WTC11 (cell line): Measurements from ENCODE around the gene SUCLG1. TPM values are rescaled to one million over a fixed set of nuclear protein-coding genes. Genes with fewer than 3 reads are reported as not detected.

Source experiments
- ATAC-seq: fragments of 200-7000 bp; cut with Tn5 transposase; 2 replicates; pipeline ENCODE4 v1.10.0; 2021; ENCODE audit warnings: mild to moderate bottlenecking, moderate library complexity
- CTCF ChIA-PET: fragments of 300-600 bp; sonication (Branson Sonifier 250); formaldehyde crosslinking; loops from one replicate; lab custom pipeline; 2021; ENCODE audit warnings: antibody characterized with exemption; lab: Charles Lee
- POLR2A ChIA-PET: fragments of 350-600 bp; sonication (Branson Sonifier 250); formaldehyde crosslinking; loops from one replicate; lab custom pipeline; 2021; ENCODE audit warnings: antibody characterized with exemption; lab: Charles Lee
- DNase-seq: peaks from one replicate; pipeline ENCODE4 v3.0.0; 2021; ENCODE audit warnings: low spot score
- H3K27ac Mint-ChIP-seq: 2 replicates; pipeline ENCODE4 v1.8.0; 2021; ENCODE audit warnings: mixed read lengths
- H3K27me3 Mint-ChIP-seq: 2 replicates; pipeline ENCODE4 v1.8.0; 2021; ENCODE audit warnings: low read depth, mild to moderate bottlenecking, moderate library complexity, mixed read lengths
- H3K36me3 Mint-ChIP-seq: 2 replicates; pipeline ENCODE4 v1.8.0; 2021; ENCODE audit warnings: mixed read lengths
- H3K4me1 Mint-ChIP-seq: 2 replicates; pipeline ENCODE4 v1.8.0; 2022; ENCODE audit warnings: mixed read lengths
- H3K4me3 Mint-ChIP-seq: 2 replicates; pipeline ENCODE4 v1.8.0; 2021; ENCODE audit warnings: mild to moderate bottlenecking, moderate library complexity, mixed read lengths
- H3K9me3 Mint-ChIP-seq: 2 replicates; pipeline ENCODE4 v1.8.0; 2021; ENCODE audit warnings: mixed read lengths
- ATF1 ChIP-seq: sonication (generic); formaldehyde crosslinking; IDR thresholded peaks from 2 replicates; pipeline ENCODE4 v1.8.1; 2023; ENCODE audit warnings: mild to moderate bottlenecking, moderate library complexity, missing genetic modification reagents
- EMX1 ChIP-seq: fragments of 250-450 bp; sonication (Bioruptor Pico); IDR thresholded peaks from 2 replicates; pipeline ENCODE4 v1.8.0; 2021; ENCODE audit warnings: mild to moderate bottlenecking
- GTF2I ChIP-seq: fragments of 250-450 bp; sonication (Bioruptor Pico); conservative IDR thresholded peaks from 2 replicates; pipeline ENCODE4 v1.4.0; 2021; ENCODE audit warnings: mild to moderate bottlenecking
- SMAD3 ChIP-seq: sonication (generic); formaldehyde crosslinking; IDR thresholded peaks from 2 replicates; pipeline ENCODE4 v1.8.0; 2022; ENCODE audit warnings: missing genetic modification reagents, mild to moderate bottlenecking, borderline replicate concordance
- TCF7 ChIP-seq: sonication (generic); formaldehyde crosslinking; IDR thresholded peaks from 2 replicates; pipeline ENCODE4 v1.8.0; 2022; ENCODE audit warnings: mild to moderate bottlenecking, low read depth, missing genetic modification reagents, moderate library complexity
- ZNF232 ChIP-seq: sonication (generic); formaldehyde crosslinking; IDR thresholded peaks from 2 replicates; pipeline ENCODE4 v1.8.0; 2022; ENCODE audit warnings: mild to moderate bottlenecking, missing genetic modification reagents
- total RNA-seq: library from RNA; stranded (reverse); gene quantifications from 3 replicates; pipeline ENCODE4 v1.2.3, GENCODE V29; 2021
- TF ChIP-seq, protein P1 (sequence below): sonication (generic); formaldehyde crosslinking; conservative IDR thresholded peaks from 2 replicates; pipeline ENCODE4 v1.8.1; 2023; ENCODE audit warnings: mild to moderate bottlenecking, low read depth, missing genetic modification reagents, moderate library complexity
- TF ChIP-seq, protein P2 (sequence below): sonication (generic); formaldehyde crosslinking; IDR thresholded peaks from 2 replicates; pipeline ENCODE4 v1.8.1; 2022; ENCODE audit warnings: low read depth, mild to moderate bottlenecking, moderate library complexity, missing genetic modification reagents, borderline replicate concordance
- TF ChIP-seq, protein P3 (sequence below): fragments of 250-450 bp; sonication (Bioruptor Pico); IDR thresholded peaks from 2 replicates; pipeline ENCODE4 v1.9.0; 2021; ENCODE audit warnings: moderate library complexity, mild to moderate bottlenecking, inconsistent platforms, borderline replicate concordance
- TF ChIP-seq, protein P4 (sequence below): sonication (generic); formaldehyde crosslinking; IDR thresholded peaks from 2 replicates; pipeline ENCODE4 v1.8.0; 2023; ENCODE audit warnings: mild to moderate bottlenecking, missing genetic modification reagents
- TF ChIP-seq, protein P5 (sequence below): sonication (generic); formaldehyde crosslinking; conservative IDR thresholded peaks from 2 replicates; pipeline ENCODE4 v1.8.1; 2022; ENCODE audit warnings: mild to moderate bottlenecking, missing genetic modification reagents
- TF ChIP-seq, protein P6 (sequence below): fragments of 250-450 bp; sonication (Bioruptor Pico); IDR thresholded peaks from 2 replicates; pipeline ENCODE4 v1.9.0; 2021; ENCODE audit warnings: mild to moderate bottlenecking, borderline replicate concordance
- TF ChIP-seq, protein P7 (sequence below): fragments of 250-450 bp; sonication (Bioruptor Pico); IDR thresholded peaks from 2 replicates; pipeline ENCODE4 v1.8.0; 2021; ENCODE audit warnings: mild to moderate bottlenecking
- TF ChIP-seq, protein P8 (sequence below): sonication (generic); formaldehyde crosslinking; IDR thresholded peaks from 2 replicates; pipeline ENCODE4 v1.8.1; 2023; ENCODE audit warnings: mild to moderate bottlenecking, missing genetic modification reagents, borderline replicate concordance

SUCLG1 gene
- total RNA-seq, 1 experiment from 2014 or later, result 52.4 TPM

DNA sequence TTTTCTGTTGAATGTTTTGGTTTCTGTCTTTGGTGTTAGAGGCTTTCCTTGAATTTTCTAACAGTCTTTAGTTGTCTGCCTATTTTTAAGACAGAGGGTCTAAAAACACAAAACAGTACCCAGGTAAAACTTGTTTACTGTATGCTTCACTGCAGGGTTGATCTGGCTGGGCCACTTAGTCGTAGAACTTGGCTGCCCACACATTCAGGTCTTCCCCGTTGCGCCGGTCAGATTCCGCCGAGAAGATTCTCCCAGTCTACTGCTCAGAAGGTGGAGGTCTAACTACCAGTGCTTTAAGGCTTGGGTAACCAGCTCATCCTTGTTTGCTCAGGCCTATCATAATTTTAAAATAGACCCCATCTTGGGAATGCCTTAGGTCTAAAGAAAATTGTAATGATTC lies 32.7 kb upstream of the SUCLG1 start:
- ChIA-PET CTCF (no interaction called here), POLR2A (no interaction called here)
- H3K9me3 Mint-ChIP-seq, result peaks cover 4% of the 10 kb centered on the region; the same call in 1 of the 2 replicates
- H3K27ac Mint-ChIP-seq, result no peak overlapping the region
- DNase-seq (no peak), ATAC-seq (no peak)
- H3K36me3 Mint-ChIP-seq, result no peaks in the 10 kb centered on the region
- no peak for TF ChIP-seq ATF1
- TF ChIP-seq, protein P1, sequence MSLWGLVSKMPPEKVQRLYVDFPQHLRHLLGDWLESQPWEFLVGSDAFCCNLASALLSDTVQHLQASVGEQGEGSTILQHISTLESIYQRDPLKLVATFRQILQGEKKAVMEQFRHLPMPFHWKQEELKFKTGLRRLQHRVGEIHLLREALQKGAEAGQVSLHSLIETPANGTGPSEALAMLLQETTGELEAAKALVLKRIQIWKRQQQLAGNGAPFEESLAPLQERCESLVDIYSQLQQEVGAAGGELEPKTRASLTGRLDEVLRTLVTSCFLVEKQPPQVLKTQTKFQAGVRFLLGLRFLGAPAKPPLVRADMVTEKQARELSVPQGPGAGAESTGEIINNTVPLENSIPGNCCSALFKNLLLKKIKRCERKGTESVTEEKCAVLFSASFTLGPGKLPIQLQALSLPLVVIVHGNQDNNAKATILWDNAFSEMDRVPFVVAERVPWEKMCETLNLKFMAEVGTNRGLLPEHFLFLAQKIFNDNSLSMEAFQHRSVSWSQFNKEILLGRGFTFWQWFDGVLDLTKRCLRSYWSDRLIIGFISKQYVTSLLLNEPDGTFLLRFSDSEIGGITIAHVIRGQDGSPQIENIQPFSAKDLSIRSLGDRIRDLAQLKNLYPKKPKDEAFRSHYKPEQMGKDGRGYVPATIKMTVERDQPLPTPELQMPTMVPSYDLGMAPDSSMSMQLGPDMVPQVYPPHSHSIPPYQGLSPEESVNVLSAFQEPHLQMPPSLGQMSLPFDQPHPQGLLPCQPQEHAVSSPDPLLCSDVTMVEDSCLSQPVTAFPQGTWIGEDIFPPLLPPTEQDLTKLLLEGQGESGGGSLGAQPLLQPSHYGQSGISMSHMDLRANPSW, result no peak
- TF ChIP-seq GTF2I (CRISPR knock-in tag), result no peak
- TF ChIP-seq EMX1 (CRISPR knock-in tag), result no peak
- TF ChIP-seq, protein P2, sequence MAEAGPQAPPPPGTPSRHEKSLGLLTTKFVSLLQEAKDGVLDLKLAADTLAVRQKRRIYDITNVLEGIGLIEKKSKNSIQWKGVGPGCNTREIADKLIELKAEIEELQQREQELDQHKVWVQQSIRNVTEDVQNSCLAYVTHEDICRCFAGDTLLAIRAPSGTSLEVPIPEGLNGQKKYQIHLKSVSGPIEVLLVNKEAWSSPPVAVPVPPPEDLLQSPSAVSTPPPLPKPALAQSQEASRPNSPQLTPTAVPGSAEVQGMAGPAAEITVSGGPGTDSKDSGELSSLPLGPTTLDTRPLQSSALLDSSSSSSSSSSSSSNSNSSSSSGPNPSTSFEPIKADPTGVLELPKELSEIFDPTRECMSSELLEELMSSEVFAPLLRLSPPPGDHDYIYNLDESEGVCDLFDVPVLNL, result no peak
- TF ChIP-seq SMAD3 (CRISPR knock-in tag), result no peak
- TF ChIP-seq, protein P3, sequence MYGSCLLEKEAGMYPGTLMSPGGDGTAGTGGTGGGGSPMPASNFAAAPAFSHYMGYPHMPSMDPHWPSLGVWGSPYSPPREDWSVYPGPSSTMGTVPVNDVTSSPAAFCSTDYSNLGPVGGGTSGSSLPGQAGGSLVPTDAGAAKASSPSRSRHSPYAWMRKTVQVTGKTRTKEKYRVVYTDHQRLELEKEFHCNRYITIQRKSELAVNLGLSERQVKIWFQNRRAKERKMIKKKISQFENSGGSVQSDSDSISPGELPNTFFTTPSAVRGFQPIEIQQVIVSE, result no peak
- H3K4me1 Mint-ChIP-seq, result no peaks in the 10 kb centered on the region
- no peak overlapping the region for H3K4me3 Mint-ChIP-seq
- H3K27me3 Mint-ChIP-seq, result no peaks in the 10 kb centered on the region

DNA sequence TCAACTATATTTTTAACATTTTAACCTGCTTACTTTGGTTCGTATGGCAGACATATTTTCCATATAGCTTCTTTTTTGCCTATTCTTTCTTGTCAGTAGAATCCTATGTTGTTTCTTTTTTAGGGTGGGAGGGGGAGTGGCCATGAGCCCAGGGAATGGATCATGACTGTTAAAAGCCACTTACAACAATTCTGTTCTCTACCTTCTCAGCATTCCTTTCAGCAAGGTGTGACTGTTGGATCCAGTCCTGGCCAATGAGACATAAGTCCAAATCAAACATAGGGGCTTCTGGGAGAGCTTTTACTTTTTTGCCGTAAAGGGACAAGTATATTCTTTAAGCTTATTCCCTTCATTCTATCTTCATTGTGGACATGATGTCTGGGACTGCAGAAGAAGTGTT lies 32.2 kb upstream of the SUCLG1 start:
- POLR2A ChIA-PET, result no interaction called here
- TF ChIP-seq, protein P4, sequence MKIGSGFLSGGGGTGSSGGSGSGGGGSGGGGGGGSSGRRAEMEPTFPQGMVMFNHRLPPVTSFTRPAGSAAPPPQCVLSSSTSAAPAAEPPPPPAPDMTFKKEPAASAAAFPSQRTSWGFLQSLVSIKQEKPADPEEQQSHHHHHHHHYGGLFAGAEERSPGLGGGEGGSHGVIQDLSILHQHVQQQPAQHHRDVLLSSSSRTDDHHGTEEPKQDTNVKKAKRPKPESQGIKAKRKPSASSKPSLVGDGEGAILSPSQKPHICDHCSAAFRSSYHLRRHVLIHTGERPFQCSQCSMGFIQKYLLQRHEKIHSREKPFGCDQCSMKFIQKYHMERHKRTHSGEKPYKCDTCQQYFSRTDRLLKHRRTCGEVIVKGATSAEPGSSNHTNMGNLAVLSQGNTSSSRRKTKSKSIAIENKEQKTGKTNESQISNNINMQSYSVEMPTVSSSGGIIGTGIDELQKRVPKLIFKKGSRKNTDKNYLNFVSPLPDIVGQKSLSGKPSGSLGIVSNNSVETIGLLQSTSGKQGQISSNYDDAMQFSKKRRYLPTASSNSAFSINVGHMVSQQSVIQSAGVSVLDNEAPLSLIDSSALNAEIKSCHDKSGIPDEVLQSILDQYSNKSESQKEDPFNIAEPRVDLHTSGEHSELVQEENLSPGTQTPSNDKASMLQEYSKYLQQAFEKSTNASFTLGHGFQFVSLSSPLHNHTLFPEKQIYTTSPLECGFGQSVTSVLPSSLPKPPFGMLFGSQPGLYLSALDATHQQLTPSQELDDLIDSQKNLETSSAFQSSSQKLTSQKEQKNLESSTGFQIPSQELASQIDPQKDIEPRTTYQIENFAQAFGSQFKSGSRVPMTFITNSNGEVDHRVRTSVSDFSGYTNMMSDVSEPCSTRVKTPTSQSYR, result no peak
- no peak for TF ChIP-seq GTF2I (CRISPR knock-in tag)
- TF ChIP-seq, protein P5, sequence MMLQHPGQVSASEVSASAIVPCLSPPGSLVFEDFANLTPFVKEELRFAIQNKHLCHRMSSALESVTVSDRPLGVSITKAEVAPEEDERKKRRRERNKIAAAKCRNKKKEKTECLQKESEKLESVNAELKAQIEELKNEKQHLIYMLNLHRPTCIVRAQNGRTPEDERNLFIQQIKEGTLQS (CRISPR knock-in tag), result no peak
- TF ChIP-seq, protein P6, sequence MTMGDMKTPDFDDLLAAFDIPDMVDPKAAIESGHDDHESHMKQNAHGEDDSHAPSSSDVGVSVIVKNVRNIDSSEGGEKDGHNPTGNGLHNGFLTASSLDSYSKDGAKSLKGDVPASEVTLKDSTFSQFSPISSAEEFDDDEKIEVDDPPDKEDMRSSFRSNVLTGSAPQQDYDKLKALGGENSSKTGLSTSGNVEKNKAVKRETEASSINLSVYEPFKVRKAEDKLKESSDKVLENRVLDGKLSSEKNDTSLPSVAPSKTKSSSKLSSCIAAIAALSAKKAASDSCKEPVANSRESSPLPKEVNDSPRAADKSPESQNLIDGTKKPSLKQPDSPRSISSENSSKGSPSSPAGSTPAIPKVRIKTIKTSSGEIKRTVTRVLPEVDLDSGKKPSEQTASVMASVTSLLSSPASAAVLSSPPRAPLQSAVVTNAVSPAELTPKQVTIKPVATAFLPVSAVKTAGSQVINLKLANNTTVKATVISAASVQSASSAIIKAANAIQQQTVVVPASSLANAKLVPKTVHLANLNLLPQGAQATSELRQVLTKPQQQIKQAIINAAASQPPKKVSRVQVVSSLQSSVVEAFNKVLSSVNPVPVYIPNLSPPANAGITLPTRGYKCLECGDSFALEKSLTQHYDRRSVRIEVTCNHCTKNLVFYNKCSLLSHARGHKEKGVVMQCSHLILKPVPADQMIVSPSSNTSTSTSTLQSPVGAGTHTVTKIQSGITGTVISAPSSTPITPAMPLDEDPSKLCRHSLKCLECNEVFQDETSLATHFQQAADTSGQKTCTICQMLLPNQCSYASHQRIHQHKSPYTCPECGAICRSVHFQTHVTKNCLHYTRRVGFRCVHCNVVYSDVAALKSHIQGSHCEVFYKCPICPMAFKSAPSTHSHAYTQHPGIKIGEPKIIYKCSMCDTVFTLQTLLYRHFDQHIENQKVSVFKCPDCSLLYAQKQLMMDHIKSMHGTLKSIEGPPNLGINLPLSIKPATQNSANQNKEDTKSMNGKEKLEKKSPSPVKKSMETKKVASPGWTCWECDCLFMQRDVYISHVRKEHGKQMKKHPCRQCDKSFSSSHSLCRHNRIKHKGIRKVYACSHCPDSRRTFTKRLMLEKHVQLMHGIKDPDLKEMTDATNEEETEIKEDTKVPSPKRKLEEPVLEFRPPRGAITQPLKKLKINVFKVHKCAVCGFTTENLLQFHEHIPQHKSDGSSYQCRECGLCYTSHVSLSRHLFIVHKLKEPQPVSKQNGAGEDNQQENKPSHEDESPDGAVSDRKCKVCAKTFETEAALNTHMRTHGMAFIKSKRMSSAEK, result no peak
- TF ChIP-seq, protein P7, sequence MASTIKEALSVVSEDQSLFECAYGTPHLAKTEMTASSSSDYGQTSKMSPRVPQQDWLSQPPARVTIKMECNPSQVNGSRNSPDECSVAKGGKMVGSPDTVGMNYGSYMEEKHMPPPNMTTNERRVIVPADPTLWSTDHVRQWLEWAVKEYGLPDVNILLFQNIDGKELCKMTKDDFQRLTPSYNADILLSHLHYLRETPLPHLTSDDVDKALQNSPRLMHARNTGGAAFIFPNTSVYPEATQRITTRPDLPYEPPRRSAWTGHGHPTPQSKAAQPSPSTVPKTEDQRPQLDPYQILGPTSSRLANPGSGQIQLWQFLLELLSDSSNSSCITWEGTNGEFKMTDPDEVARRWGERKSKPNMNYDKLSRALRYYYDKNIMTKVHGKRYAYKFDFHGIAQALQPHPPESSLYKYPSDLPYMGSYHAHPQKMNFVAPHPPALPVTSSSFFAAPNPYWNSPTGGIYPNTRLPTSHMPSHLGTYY (CRISPR knock-in tag), result no peak
- TF ChIP-seq, protein P8, sequence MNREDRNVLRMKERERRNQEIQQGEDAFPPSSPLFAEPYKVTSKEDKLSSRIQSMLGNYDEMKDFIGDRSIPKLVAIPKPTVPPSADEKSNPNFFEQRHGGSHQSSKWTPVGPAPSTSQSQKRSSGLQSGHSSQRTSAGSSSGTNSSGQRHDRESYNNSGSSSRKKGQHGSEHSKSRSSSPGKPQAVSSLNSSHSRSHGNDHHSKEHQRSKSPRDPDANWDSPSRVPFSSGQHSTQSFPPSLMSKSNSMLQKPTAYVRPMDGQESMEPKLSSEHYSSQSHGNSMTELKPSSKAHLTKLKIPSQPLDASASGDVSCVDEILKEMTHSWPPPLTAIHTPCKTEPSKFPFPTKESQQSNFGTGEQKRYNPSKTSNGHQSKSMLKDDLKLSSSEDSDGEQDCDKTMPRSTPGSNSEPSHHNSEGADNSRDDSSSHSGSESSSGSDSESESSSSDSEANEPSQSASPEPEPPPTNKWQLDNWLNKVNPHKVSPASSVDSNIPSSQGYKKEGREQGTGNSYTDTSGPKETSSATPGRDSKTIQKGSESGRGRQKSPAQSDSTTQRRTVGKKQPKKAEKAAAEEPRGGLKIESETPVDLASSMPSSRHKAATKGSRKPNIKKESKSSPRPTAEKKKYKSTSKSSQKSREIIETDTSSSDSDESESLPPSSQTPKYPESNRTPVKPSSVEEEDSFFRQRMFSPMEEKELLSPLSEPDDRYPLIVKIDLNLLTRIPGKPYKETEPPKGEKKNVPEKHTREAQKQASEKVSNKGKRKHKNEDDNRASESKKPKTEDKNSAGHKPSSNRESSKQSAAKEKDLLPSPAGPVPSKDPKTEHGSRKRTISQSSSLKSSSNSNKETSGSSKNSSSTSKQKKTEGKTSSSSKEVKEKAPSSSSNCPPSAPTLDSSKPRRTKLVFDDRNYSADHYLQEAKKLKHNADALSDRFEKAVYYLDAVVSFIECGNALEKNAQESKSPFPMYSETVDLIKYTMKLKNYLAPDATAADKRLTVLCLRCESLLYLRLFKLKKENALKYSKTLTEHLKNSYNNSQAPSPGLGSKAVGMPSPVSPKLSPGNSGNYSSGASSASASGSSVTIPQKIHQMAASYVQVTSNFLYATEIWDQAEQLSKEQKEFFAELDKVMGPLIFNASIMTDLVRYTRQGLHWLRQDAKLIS (CRISPR knock-in tag), result no peak
- TF ChIP-seq TCF7 (CRISPR knock-in tag), result no peak
- TF ChIP-seq ZNF232 (CRISPR knock-in tag), result no peak
- TF ChIP-seq, all 79 proteins: peak for 0
- H3K27me3 Mint-ChIP-seq, result no peaks in the 10 kb centered on the region

More for the DNA sequence above, 32.2 kb upstream of the SUCLG1 start:
- CTCF ChIA-PET, result no interaction called here
- no peaks in the 10 kb centered on the region for H3K4me1 Mint-ChIP-seq
- no peak overlapping the region for H3K27ac Mint-ChIP-seq
- ATAC-seq (no peak), DNase-seq (no peak)
- H3K9me3 Mint-ChIP-seq, result peaks cover 4% of the 10 kb centered on the region; the same call in 1 of the 2 replicates
- no peak overlapping the region for H3K4me3 Mint-ChIP-seq
- no peaks in the 10 kb centered on the region for H3K36me3 Mint-ChIP-seq
